ENCODE measurements around the gene GRIP2.

GRIP2 gene

GRCh38 chr3:14558029-14558428, 17.9 kb upstream of the GRIP2 start:
- Mint-ChIP-seq H3K9me3 (no peaks in the 10 kb centered on the region), H3K36me3 (ENCODE audit: low read depth) (no peaks in the 10 kb centered on the region), H3K4me3 (no peak overlapping the region), H3K27ac (no peak overlapping the region), H3K27me3 (ENCODE audit: low read depth, poor library complexity) (peaks cover 20% of the 10 kb centered on the region), H3K4me1 (peaks cover 46% of the 10 kb centered on the region)
- TF ChIP-seq CTCF (IDR thresholded peaks at IDR 0.05): no peak
- no peak for DNase-seq

GRCh38 chr3:14555835-14556234, 15.7 kb upstream of the GRIP2 start:
- Mint-ChIP-seq H3K9me3 (no peaks in the 10 kb centered on the region), H3K27me3 (ENCODE audit: low read depth, poor library complexity) (peaks cover 27% of the 10 kb centered on the region), H3K36me3 (ENCODE audit: low read depth) (no peaks in the 10 kb centered on the region), H3K4me3 (no peak overlapping the region), H3K27ac (no peak overlapping the region), H3K4me1 (peaks cover 36% of the 10 kb centered on the region)
- no peak for TF ChIP-seq CTCF (IDR thresholded peaks at IDR 0.05)
- no peak for DNase-seq

GRCh38 chr3:14554715-14555114, 14.6 kb upstream of the GRIP2 start:
- H3K27ac Mint-ChIP-seq: no peak overlapping the region
- no peak for DNase-seq

GRCh38 chr3:14553871-14554270, 13.7 kb upstream of the GRIP2 start:
- Mint-ChIP-seq H3K27me3 (ENCODE audit: low read depth, poor library complexity) (peaks cover 27% of the 10 kb centered on the region), H3K36me3 (ENCODE audit: low read depth) (no peaks in the 10 kb centered on the region), H3K9me3 (no peaks in the 10 kb centered on the region), H3K4me3 (no peak overlapping the region), H3K4me1 (peaks cover 39% of the 10 kb centered on the region), H3K27ac (peak overlapping the region; percentile 17)
- TF ChIP-seq CTCF (IDR thresholded peaks at IDR 0.05): no peak
- no peak for DNase-seq

More at GRCh38 chr3:14554715-14555114, 14.6 kb upstream of the GRIP2 start:
- peaks cover 39% of the 10 kb centered on the region for H3K4me1 Mint-ChIP-seq
- TF ChIP-seq CTCF (IDR thresholded peaks at IDR 0.05): no peak
- no peak overlapping the region for H3K4me3 Mint-ChIP-seq
- H3K9me3 Mint-ChIP-seq: no peaks in the 10 kb centered on the region
- H3K36me3 Mint-ChIP-seq (ENCODE audit: low read depth): no peaks in the 10 kb centered on the region
- peaks cover 29% of the 10 kb centered on the region for H3K27me3 Mint-ChIP-seq (ENCODE audit: low read depth, poor library complexity)

- Mint-ChIP-seq H3K27ac (no peak overlapping the region), H3K27me3 (ENCODE audit: low read depth, poor library complexity) (peaks cover 33% of the 10 kb centered on the region), H3K36me3 (ENCODE audit: low read depth) (no peaks in the 10 kb centered on the region), H3K4me1 (peaks cover 46% of the 10 kb centered on the region), H3K9me3 (no peaks in the 10 kb centered on the region), H3K4me3 (no peak overlapping the region)
- no peak for TF ChIP-seq CTCF (IDR thresholded peaks at IDR 0.05)
- DNase-seq: no peak
Measured at GRCh38 chr3:14552717-14553116, 12.6 kb upstream of the GRIP2 start.

GRCh38 chr3:14552041-14552648, 12.0 kb upstream of the GRIP2 start:
- Mint-ChIP-seq H3K4me1 (peaks cover 44% of the 10 kb centered on the region), H3K27me3 (ENCODE audit: low read depth, poor library complexity) (peaks cover 31% of the 10 kb centered on the region), H3K27ac (no peak overlapping the region), H3K4me3 (no peak overlapping the region), H3K36me3 (ENCODE audit: low read depth) (no peaks in the 10 kb centered on the region), H3K9me3 (no peaks in the 10 kb centered on the region)
- DNase-seq: no peak
- TF ChIP-seq CTCF (IDR thresholded peaks at IDR 0.05): no peak
